SK-N-SH (cell line): ENCODE measurements around the gene TRAPPC3. TPM values are rescaled to one million over a fixed set of nuclear protein-coding genes. Genes with fewer than 3 reads are reported as not detected.

ENCODE experiments used
- CTCF ChIA-PET: fragments of 300-600, 350-600 bp; formaldehyde crosslinking; extraction: SDS; loops from one replicate; lab custom pipeline; 2021; lab: Yijun Ruan, JAX
- POLR2A ChIA-PET: fragments of 350-600 bp; sonication (Branson Sonifier 250); formaldehyde crosslinking; extraction: SDS; loops from one replicate; lab custom pipeline; 2020; ENCODE audit warnings: antibody characterized with exemption, inconsistent platforms; lab: Yijun Ruan, JAX
- DNase-seq: peaks from one replicate; pipeline ENCODE4 v3.0.0; 2012
- H2AFZ ChIP-seq: fragments of 200-600 bp; sonication (generic); 2 replicates; pipeline ENCODE4 v1.8.1; 2016; ENCODE audit warnings: antibody characterized with exemption, mild to moderate bottlenecking, low read depth
- H3F3A ChIP-seq: fragments of 200-600 bp; sonication (generic); replicated peaks from 2 replicates; pipeline ENCODE3; 2016; ENCODE audit warnings: antibody characterized with exemption, mild to moderate bottlenecking; ENCODE audit not compliant: insufficient read depth
- H3K27ac ChIP-seq, 2 experiments: fragments of 200-500 bp in 1 of 2; fragments of 200-600 bp in 1 of 2; sonication (Bioruptor generic) in 1 of 2; sonication (generic), shearing (Covaris generic) in 1 of 2; 2 replicates each; pipeline versions ENCODE4 v1.5.1 to v1.6.1; 2014 to 2016; ENCODE audit warnings: low read depth in 2 of 2, inconsistent platforms in 1 of 2, low read length in 1 of 2, mild to moderate bottlenecking in 1 of 2, mixed read lengths in 1 of 2
- H3K27me3 ChIP-seq: fragments of 200-600 bp; sonication (generic), shearing (Covaris generic); 2 replicates; pipeline ENCODE4 v1.6.1; 2016; ENCODE audit warnings: mixed run types; ENCODE audit not compliant: insufficient read depth
- H3K36me3 ChIP-seq, 2 experiments: fragments of 200-500 bp in 1 of 2; fragments of 200-600 bp in 1 of 2; sonication (Bioruptor generic) in 1 of 2; sonication (generic) in 1 of 2; replicated peaks in 1 of 2; 2 replicates each; pipeline versions ENCODE3 to v1.5.1; 2014 to 2016; ENCODE audit warnings: low read length in 1 of 2, mild to moderate bottlenecking in 1 of 2; ENCODE audit not compliant: insufficient read depth in 2 of 2, control insufficient read depth in 1 of 2
- H3K4me1 ChIP-seq, 2 experiments: fragments of 200-500 bp in 1 of 2; fragments of 200-600 bp in 1 of 2; sonication (Bioruptor generic) in 1 of 2; sonication (generic), shearing (Covaris generic) in 1 of 2; 2 replicates each; pipeline versions ENCODE4 v1.5.1 to v1.6.1; 2014 to 2016; ENCODE audit warnings: low read depth in 1 of 2, low read length in 1 of 2, mixed run types in 1 of 2; ENCODE audit not compliant: insufficient read depth in 2 of 2, control insufficient read depth in 1 of 2
- H3K4me2 ChIP-seq: fragments of 200-600 bp; sonication (generic), shearing (Covaris generic); 2 replicates; pipeline ENCODE4 v1.6.1; 2017; ENCODE audit warnings: mixed run types
- H3K4me3 ChIP-seq, 2 experiments: fragments of 200-500 bp in 1 of 2; fragments of 200-600 bp in 1 of 2; sonication (Bioruptor generic) in 1 of 2; sonication (generic), shearing (Covaris generic) in 1 of 2; 2 replicates each; pipeline versions ENCODE4 v1.5.1 to v1.8.1; 2014 to 2016; ENCODE audit warnings: low read depth in 2 of 2, inconsistent platforms in 1 of 2, low read length in 1 of 2, mild to moderate bottlenecking in 1 of 2, mixed read lengths in 1 of 2, moderate library complexity in 1 of 2
- H3K79me2 ChIP-seq: fragments of 200-600 bp; sonication (generic); 2 replicates; pipeline ENCODE4 v1.8.1; 2017; ENCODE audit warnings: mild to moderate bottlenecking; ENCODE audit not compliant: insufficient read depth
- H3K9ac ChIP-seq: fragments of 200-600 bp; sonication (generic); 2 replicates; pipeline ENCODE4 v1.6.1; 2017; ENCODE audit warnings: mixed run types
- H3K9me2 ChIP-seq: fragments of 200-600 bp; sonication (generic); 2 replicates; pipeline ENCODE4 v1.6.1; 2017; ENCODE audit warnings: mixed run types
- H3K9me3 ChIP-seq: fragments of 200-600 bp; sonication (generic); 2 replicates; pipeline ENCODE4 v1.6.1; 2017; ENCODE audit warnings: mixed run types, mild to moderate bottlenecking, moderate library complexity
- H4K20me1 ChIP-seq: fragments of 200-600 bp; sonication (generic); 2 replicates; pipeline ENCODE4 v1.6.1; 2017; ENCODE audit warnings: mild to moderate bottlenecking, mixed run types; ENCODE audit not compliant: insufficient read depth
- CHD2 ChIP-seq: fragments of 150-350 bp; IDR thresholded peaks from 2 replicates; pipeline ENCODE4 v1.6.1; 2018; ENCODE audit warnings: low read length; ENCODE audit not compliant: partially characterized antibody
- ELF1 ChIP-seq: IDR thresholded peaks from 2 replicates; pipeline ENCODE4 v1.4.0; 2012
- FOSL2 ChIP-seq: IDR thresholded peaks from 2 replicates; pipeline ENCODE4 v1.4.0; 2012; ENCODE audit warnings: low read depth, mild to moderate bottlenecking, moderate library complexity, borderline replicate concordance
- FOXJ3 ChIP-seq: sonication (generic); formaldehyde crosslinking; IDR thresholded peaks from 2 replicates; pipeline ENCODE4 v1.5.1; 2020; ENCODE audit warnings: mild to moderate bottlenecking, missing genetic modification reagents
- GABPA ChIP-seq: IDR thresholded peaks from 2 replicates; pipeline ENCODE4 v1.4.0; 2012; ENCODE audit warnings: low read depth, mild to moderate bottlenecking
- GATA2 ChIP-seq: sonication (generic); formaldehyde crosslinking; IDR thresholded peaks from 2 replicates; pipeline ENCODE4 v1.5.0; 2020; ENCODE audit warnings: mild to moderate bottlenecking, missing genetic modification reagents
- JUND ChIP-seq: IDR thresholded peaks from 2 replicates; pipeline ENCODE4 v1.4.0; 2012
- MAX ChIP-seq: IDR thresholded peaks from 2 replicates; pipeline ENCODE4 v1.4.0; 2012; ENCODE audit warnings: low read depth
- MEF2A ChIP-seq: IDR thresholded peaks from 2 replicates; pipeline ENCODE4 v1.4.0; 2012; ENCODE audit warnings: low read depth, borderline replicate concordance
- MXI1 ChIP-seq: IDR thresholded peaks from 2 replicates; pipeline ENCODE4 v1.6.1; 2012; ENCODE audit warnings: mild to moderate bottlenecking, low read depth, low read length, improper control_type of control experiment
- NRF1 ChIP-seq: IDR thresholded peaks from 2 replicates; pipeline ENCODE4 v1.6.1; 2012; ENCODE audit warnings: low read depth, mild to moderate bottlenecking, low read length
- POLR2AphosphoS5 ChIP-seq: IDR thresholded peaks from 2 replicates; pipeline ENCODE4 v1.6.1; 2012; ENCODE audit warnings: low read depth, low read length
- RAD21 ChIP-seq: IDR thresholded peaks from 2 replicates; pipeline ENCODE4 v1.6.1; 2012; ENCODE audit warnings: mild to moderate bottlenecking, low read length
- RFX5 ChIP-seq: IDR thresholded peaks from 2 replicates; pipeline ENCODE4 v1.6.1; 2012; ENCODE audit warnings: mild to moderate bottlenecking, improper control_type of control experiment, low read length
- RXRA ChIP-seq: IDR thresholded peaks from 2 replicates; pipeline ENCODE4 v1.4.0; 2012; ENCODE audit warnings: low read depth, mild to moderate bottlenecking, borderline replicate concordance
- SIN3A ChIP-seq: IDR thresholded peaks from 2 replicates; pipeline ENCODE4 v1.6.1; 2012; ENCODE audit warnings: low read depth, mild to moderate bottlenecking, low read length, moderate library complexity, borderline replicate concordance
- SMC3 ChIP-seq: IDR thresholded peaks from 2 replicates; pipeline ENCODE4 v1.6.1; 2012; ENCODE audit warnings: low read depth, low read length, improper control_type of control experiment
- TCF12 ChIP-seq: IDR thresholded peaks from 2 replicates; pipeline ENCODE4 v1.4.0; 2012
- TEAD4 ChIP-seq: IDR thresholded peaks from 2 replicates; pipeline ENCODE4 v1.4.0; 2012; ENCODE audit warnings: mild to moderate bottlenecking, borderline replicate concordance; ENCODE audit not compliant: insufficient read depth
- YY1 ChIP-seq: IDR thresholded peaks from 2 replicates; pipeline ENCODE4 v1.4.0; 2012; ENCODE audit warnings: low read depth, mild to moderate bottlenecking
- ZBTB33 ChIP-seq: IDR thresholded peaks from 2 replicates; pipeline ENCODE4 v1.4.0; 2012; ENCODE audit warnings: low read depth, borderline replicate concordance
- WGBS: methylation state at CpG from one replicate; pipeline ENCODE4 v1.1.6; 2017; ENCODE audit warnings: low lambda C conversion rate; 5-methylcytosine and 5-hydroxymethylcytosine counted together
- polyA plus RNA-seq, 3 experiments: library from polyadenylated mRNA; depleted of rRNA; stranded (reverse); fragments of >200 nt; gene quantifications; 2 replicates each; pipeline ENCODE4 v1.2.3, GENCODE V29; 2012
- TF ChIP-seq, protein P1 (sequence below): IDR thresholded peaks from 2 replicates; pipeline ENCODE4; 2012

The TRAPPC3 gene
- polyA plus RNA-seq, 1 of the 3 experiments (the other 2 are of a cell fraction), result 149 TPM

- Histone ChIP-seq H3K4me3 (no peak overlapping the region), H3K9me2 (no peaks in the 10 kb centered on the region), H3K36me3 (peaks cover 17 to 53% of the 10 kb centered on the region in 2 experiments), H3K4me1 (peaks cover 3 to 76% of the 10 kb centered on the region in 2 experiments; a peak in 3 of 4 replicates), H3K27ac (peak overlapping the region in 1 of 2 experiments; percentile 99; a peak in 2 of 4 replicates), H2AFZ (no peak overlapping the region), H3K9ac (no peak overlapping the region), H3K79me2 (peaks cover 40% of the 10 kb centered on the region), H3K27me3 (no peaks in the 10 kb centered on the region), H3K9me3 (no peaks in the 10 kb centered on the region), H3K4me2 (no peak overlapping the region), H4K20me1 (no peaks in the 10 kb centered on the region), H3F3A (peaks cover 23% of the 10 kb centered on the region)
- TF ChIP-seq FOSL2 (no peak), FOXJ3 (CRISPR knock-in tag) (no peak), RXRA (no peak), RFX5 (no peak), TEAD4 (no peak), NRF1 (no peak), GATA2 (CRISPR knock-in tag) (no peak), SIN3A (no peak), TCF12 (no peak), SMC3 (no peak)
- ChIA-PET CTCF (interaction anchor here (1.0 to 32.6 kb wide), 9 partner anchors 22 to 327 kb away, joined by 3 to 700 read pairs (median 4); partner anchors contain the start of genes MAP7D1 and TRAPPC3), POLR2A (interaction anchor here (0.6 to 2.0 kb wide), 4 partner anchors 20 to 163 kb away, joined by 3 to 7 read pairs (median 5); partner anchors contain the start of gene AGO3)
- 97% methylated on average over 4 of the region's 7 CpGs for WGBS
- DNase-seq, result no peak
Measured at GRCh38 chr1:36093226-36093625, 56.1 kb downstream of the TRAPPC3 start.

DNA sequence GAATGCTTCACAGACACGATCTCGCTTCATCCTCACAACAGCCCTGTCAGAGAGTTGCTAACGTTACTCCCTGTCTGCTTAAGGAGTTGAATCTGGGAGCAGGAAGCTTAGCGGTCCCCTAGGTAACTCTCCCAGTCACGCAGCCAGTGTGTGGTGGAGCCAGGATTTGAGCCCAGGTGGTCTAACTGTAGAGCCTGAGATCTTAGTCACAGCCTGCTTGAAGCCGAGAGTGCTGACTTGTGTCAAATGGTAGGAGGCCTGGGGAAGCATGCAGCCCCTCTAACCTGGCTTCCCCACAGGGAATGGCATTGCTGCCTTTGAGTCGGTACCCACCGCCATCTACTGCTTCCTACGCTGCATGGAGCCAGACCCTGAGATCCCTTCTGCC lies 56.5 kb downstream of the TRAPPC3 start:
- Histone ChIP-seq H3K79me2 (peaks cover 40% of the 10 kb centered on the region), H3K27me3 (no peaks in the 10 kb centered on the region), H3K4me2 (no peak overlapping the region), H3K27ac (peak overlapping the region in 1 of 2 experiments; percentile 99; a peak in 2 of 4 replicates), H3K36me3 (peaks cover 17 to 53% of the 10 kb centered on the region in 2 experiments)
- no peak for DNase-seq
- 98% methylated on average over 8 of the region's 9 CpGs for WGBS
- CTCF ChIA-PET, result interaction anchor here (1.3 to 32.6 kb wide), 6 partner anchors 23 to 327 kb away, joined by 3 to 700 read pairs (median 6); partner anchors contain the start of gene TRAPPC3
- TF ChIP-seq, protein P1, sequence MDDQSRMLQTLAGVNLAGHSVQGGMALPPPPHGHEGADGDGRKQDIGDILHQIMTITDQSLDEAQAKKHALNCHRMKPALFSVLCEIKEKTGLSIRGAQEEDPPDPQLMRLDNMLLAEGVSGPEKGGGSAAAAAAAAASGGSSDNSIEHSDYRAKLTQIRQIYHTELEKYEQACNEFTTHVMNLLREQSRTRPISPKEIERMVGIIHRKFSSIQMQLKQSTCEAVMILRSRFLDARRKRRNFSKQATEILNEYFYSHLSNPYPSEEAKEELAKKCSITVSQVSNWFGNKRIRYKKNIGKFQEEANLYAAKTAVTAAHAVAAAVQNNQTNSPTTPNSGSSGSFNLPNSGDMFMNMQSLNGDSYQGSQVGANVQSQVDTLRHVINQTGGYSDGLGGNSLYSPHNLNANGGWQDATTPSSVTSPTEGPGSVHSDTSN, result no peak
- TF ChIP-seq RXRA (no peak), YY1 (no peak), NRF1 (no peak), ZBTB33 (no peak), JUND (no peak), SIN3A (no peak), MXI1 (no peak), ELF1 (no peak), CHD2 (no peak), RAD21 (no peak), POLR2AphosphoS5 (no peak), SMC3 (no peak), GABPA (no peak), MEF2A (no peak), MAX (no peak)
- TF ChIP-seq, all 33 proteins: peak for 0
- Histone ChIP-seq H4K20me1 (no peaks in the 10 kb centered on the region), H3K9me2 (no peaks in the 10 kb centered on the region), H2AFZ (no peak overlapping the region), H3F3A (peaks cover 23% of the 10 kb centered on the region), H3K4me1 (peaks cover 3 to 79% of the 10 kb centered on the region in 2 experiments; a peak in 3 of 4 replicates), H3K9me3 (no peaks in the 10 kb centered on the region), H3K9ac (no peak overlapping the region), H3K4me3 (no peak overlapping the region)
- POLR2A ChIA-PET, result interaction anchor here (1.4 kb wide), 1 partner anchor 21 kb away, joined by 3 read pairs; no protein-coding TSS in a partner anchor
